ENCODE results near the gene UNC5B.
A peak's percentile ranks its signal among the peaks of the same experiment; 100 is the strongest.

The UNC5B gene

GRCh38 chr10:71300555-71301370 lies 88.4 kb downstream of the UNC5B start:
- no peak for DNase-seq (ENCODE audit: low spot score)

- no peak for DNase-seq (ENCODE audit: low spot score)
These were observed 89.1 kb downstream of the UNC5B start for GRCh38 chr10:71301371-71301916.

GRCh38 chr10:71302451-71302850 lies 90.1 kb downstream of the UNC5B start:
- no peak for DNase-seq (ENCODE audit: low spot score)

DNA sequence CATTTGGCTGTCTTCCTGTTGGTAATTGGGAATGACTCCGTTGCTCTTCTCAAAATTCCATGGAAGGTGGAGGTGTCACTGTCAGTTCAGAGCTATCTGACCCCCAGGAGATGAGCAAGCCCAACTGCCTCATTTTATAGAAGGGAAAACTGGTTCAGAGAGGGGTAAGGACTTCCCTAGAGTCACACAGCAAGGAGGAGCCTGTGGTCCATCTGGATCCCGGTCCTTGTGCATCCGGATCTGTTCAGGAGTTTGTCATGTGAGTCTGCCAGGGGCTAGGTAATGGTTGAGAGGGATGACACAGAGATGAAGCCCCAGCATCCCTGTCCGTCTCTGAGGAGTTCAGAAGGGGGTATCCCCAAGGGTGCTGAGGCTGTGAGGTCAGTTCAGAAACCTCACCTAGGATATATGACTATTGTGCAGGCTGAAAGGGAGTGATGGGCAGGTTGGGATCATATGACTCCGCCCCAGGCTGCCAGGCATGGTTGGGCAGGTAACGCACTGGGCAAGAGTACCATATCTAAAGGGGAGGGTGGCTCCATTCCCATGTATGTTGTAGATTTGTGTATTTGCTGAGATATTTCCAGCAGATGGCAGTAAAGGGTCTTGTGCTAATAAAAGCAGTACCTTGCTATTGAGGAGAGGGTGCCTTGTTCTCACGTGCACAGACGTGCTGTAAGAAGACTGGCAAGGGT lies 90.7 kb downstream of the UNC5B start:
- peak; percentile 51 for DNase-seq (ENCODE audit: low spot score)

DNA sequence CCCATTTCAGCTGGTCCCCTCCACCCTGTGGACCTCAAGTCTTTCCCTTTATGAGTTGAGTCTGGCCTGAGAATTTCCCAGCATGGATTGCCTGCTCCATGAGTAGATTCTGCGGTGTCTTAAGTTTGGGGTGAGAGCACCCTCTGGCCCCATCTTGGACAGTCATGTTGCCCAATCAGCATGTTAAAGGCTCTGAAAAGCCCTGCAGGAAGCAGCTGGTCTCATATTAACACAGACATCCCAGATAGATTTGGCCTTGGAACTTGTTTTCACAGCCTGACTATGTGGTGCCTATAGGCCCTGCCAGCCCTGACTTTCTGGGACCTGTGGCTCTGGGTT lies 91.2 kb downstream of the UNC5B start:
- DNase-seq (ENCODE audit: low spot score), result no peak

DNA sequence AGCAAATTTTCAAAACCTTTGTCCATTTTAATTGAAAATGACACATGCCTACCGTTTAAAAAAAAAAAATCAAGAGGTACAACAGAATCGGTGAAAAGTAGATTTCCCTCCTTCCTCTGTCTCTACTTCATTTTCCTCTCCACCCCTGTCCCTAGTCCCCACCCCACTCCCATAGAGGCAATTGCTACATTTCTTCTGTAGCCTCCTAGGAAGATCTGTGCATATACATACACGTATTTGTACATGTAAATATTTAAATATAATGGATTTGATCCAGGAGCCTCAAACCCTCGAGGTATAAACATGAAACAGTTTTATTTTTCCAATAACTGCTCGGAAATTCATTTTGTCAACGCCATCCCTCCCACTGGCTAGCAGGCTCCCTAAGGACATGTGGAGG lies 92.5 kb downstream of the UNC5B start:
- DNase-seq (ENCODE audit: low spot score), result no peak

DNA sequence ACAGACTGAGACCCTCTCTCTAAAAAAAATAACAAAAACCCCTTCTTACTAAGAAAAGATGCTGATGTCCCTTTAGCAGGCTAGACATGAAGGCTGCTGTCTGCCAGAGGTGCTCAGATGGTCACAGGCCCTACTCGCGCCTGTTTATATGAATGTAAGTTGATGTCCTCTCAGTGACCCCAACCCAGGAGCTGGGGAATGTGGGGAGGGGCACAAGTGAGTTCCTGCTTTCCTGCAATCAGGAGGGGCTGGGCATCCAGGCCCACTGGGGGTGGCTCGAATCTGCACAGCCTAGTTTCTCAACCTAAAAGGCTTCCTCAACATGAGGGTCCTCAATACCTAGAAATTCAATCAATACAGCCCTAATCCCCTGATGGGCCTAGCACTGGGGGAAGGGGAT lies 94.6 kb downstream of the UNC5B start:
- no peak for DNase-seq (ENCODE audit: low spot score)

DNA sequence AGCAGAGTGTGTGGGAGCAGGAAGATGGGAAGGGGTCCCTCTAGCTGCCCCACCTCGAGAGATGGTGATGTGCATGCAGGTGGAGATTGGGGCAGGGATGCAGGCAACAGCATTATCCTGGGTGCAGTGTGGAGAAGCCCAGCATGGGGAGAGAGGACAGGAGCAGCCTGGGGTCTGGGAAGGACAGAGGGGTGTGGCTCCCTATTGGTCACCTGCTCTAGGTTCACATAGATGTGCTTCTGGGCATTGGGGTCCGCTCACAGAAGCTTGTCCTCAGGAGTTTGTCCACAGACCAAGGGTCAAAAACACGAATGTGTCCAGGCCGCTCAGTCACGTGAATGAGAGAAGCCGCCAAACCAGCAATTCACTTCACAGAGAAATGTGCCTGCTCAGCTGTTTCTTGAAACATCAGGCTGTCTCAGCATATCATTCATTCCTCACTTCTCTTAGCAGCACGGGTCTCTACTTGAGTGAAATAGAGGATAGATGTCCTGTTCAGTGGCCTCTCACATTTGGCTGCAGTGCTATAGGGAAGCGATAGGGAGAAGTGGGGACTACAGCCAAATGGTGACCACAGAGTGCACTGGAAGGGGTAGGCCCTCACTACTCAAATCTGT lies 95.2 kb downstream of the UNC5B start:
- no peak for DNase-seq (ENCODE audit: low spot score)

- DNase-seq (ENCODE audit: low spot score), result no peak
These were observed 95.9 kb downstream of the UNC5B start for GRCh38 chr10:71308244-71308643.

- DNase-seq (ENCODE audit: low spot score), result no peak
These were observed 96.6 kb downstream of the UNC5B start for GRCh38 chr10:71308985-71309384.

- DNase-seq (ENCODE audit: low spot score), result no peak
These were observed 97.5 kb downstream of the UNC5B start for GRCh38 chr10:71309919-71310318.

DNA sequence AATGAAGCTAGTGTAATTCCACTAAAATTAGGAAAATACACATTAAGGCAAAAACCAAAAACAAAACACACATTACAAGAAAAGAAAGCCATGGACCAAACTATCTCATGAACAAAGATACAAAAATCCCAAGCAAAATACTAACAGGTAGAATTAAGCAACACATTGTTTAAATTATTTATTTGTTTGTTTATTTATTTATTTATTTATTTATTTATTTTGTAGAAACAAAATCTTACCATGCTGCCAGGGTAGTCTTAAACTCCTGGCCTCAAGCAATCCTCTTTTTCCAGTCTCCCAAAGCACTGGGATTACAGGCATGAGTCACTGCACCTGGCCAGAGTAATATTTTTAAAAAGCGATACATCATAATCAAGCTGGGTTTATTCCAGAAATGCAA lies 99.8 kb downstream of the UNC5B start:
- no peak for DNase-seq (ENCODE audit: low spot score)

- DNase-seq (ENCODE audit: low spot score), result peak; percentile 50
These were observed 100.7 kb downstream of the UNC5B start for GRCh38 chr10:71312811-71313789.

DNA sequence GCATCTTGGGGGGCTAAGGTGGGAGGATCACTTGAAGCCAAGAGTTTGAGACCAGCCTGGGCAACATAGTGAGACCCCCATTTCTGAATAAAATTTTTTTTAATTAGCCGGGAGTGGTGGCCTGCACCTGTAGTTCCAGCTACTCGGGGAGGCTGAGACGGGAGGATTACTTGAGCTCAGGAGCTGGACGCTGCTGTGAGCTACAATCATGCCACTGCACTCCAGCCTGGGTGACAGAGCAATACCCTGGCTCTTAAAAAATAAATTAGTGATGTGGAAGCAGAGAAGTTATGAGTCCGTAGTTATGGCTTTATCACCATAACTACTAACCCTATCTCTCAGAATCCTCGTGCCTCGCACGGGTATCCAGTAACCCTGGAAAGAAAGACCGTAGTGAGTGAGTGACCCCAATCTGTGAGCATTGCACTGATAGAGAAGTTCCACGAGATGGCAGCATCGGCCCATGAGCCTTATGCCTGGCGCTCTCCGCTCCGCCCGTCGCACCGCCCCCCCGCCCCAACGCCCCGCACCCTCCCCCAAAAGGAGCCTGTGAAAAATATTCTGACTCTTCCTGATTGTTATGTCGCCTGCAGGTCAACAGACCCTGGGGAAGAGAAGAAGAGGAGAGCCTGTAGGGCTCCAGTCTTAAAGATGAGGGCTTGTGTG lies 101.8 kb downstream of the UNC5B start:
- DNase-seq (ENCODE audit: low spot score), result peak; percentile 82

- no peak for DNase-seq (ENCODE audit: low spot score)
These were observed 102.4 kb downstream of the UNC5B start for GRCh38 chr10:71314694-71315225.

GRCh38 chr10:71316056-71316785 lies 103.9 kb downstream of the UNC5B start:
- no peak for DNase-seq (ENCODE audit: low spot score)

- DNase-seq (ENCODE audit: low spot score), result no peak
These were observed 104.4 kb downstream of the UNC5B start for GRCh38 chr10:71316786-71317160.

GRCh38 chr10:71317739-71318138 lies 105.4 kb downstream of the UNC5B start:
- DNase-seq (ENCODE audit: low spot score), result no peak

DNA sequence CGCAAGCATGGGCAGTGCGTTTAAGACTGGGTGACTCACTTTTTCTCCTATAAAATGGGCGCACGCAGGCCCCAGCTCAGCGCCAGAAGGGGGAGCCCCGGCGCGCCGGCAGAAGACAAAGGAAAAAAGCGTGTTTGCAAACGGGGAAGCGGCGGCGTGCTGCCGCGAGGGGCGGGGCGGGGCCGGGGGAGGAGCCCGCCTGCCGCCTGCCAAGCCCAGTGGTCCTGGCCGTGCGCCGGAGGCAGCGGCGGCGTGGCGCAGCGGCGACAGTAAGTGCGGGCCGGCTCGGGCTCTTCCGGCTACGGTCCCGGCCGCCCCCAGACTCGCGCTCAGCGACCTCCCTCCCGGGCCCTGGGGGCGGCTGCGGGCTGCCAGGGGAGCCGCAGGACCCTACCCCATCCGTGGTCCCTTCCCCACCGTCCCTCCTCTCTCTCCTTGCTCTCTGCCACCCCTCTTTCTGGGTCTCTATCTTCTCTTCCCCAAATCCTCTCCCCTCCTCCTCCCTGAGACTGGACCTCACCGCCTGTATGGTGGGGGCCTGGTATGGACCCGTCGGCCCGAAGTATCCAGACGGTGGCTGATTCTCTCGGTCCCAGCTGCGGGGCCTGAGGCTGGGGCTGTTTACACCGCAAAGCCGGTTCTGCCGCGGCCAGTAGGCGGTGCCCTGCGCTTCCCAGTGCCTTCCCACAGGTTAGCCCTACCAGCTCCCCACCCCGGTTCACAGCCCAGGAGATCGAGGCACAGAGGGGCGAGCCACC lies 106.9 kb downstream of the UNC5B start, which contains the start of gene SLC29A3:
TSS of gene SLC29A3 (plus strand) at position 218 of the 758 bp plus-strand sequence. CDS start at position 269, 51 bp downstream.
- DNase-seq (ENCODE audit: low spot score), result peak; percentile 90

All from AG08395 (cell line).